A549 (cell line): Measurements from ENCODE around the gene NPBWR2. TPM values are rescaled to one million over a fixed set of nuclear protein-coding genes. Genes with fewer than 3 reads are reported as not detected.

Experiments
- ATAC-seq, 2 experiments: fragments of 200-7000 bp in 1 of 2; fragments of >200 bp in 1 of 2; cut with Nextera tagmentation in 1 of 2; cut with Tn5 transposase in 1 of 2; 3 replicates each; pipeline versions ENCODE4 v1.8.0 to v1.9.1; 2018 to 2020; ENCODE audit warnings: mild to moderate bottlenecking in 1 of 2, moderate library complexity in 1 of 2
- CTCF ChIA-PET: fragments of 300-600 bp; sonication (Branson Sonifier 250); formaldehyde crosslinking; extraction: SDS; loops from one replicate; lab custom pipeline; 2021; ENCODE audit warnings: antibody characterized with exemption, inconsistent platforms; lab: Yijun Ruan, JAX
- POLR2A ChIA-PET: fragments of 350-600 bp; formaldehyde crosslinking; extraction: SDS; loops from one replicate; lab custom pipeline; 2021; ENCODE audit warnings: antibody characterized with exemption, inconsistent platforms; lab: Yijun Ruan, JAX
- DNase-seq, 2 experiments: peaks; one replicate each; pipeline versions ENCODE4 v3.0.0 to v3.0.0-alpha.2; 2011 to 2016; ENCODE audit warnings: low read depth in 1 of 2, low spot score in 1 of 2
- FAIRE-seq: peaks from 2 replicates; lab custom pipeline; 2011; peaks lifted over from hg19 to GRCh38; lab: Jason Lieb, UNC
- H3K27ac ChIP-seq, 2 experiments: fragments of >200 bp; sonication (Bioruptor Twin); formaldehyde crosslinking; 3 replicates each; pipeline ENCODE4 v1.5.1; 2016 to 2017
- H3K4me1 ChIP-seq: fragments of >200 bp; sonication (Bioruptor Twin); formaldehyde crosslinking; 3 replicates; pipeline ENCODE4 v1.6.1; 2016
- H3K4me2 ChIP-seq: fragments of >200 bp; sonication (Bioruptor Twin); formaldehyde crosslinking; 3 replicates; pipeline ENCODE4 v1.6.1; 2016
- H3K4me3 ChIP-seq: fragments of >200 bp; sonication (Bioruptor Twin); formaldehyde crosslinking; 3 replicates; pipeline ENCODE4 v1.5.1; 2016
- H3K9me3 ChIP-seq: fragments of >200 bp; sonication (Bioruptor Twin); formaldehyde crosslinking; 3 replicates; pipeline ENCODE4 v1.6.1; 2016
- BHLHE40 ChIP-seq: IDR thresholded peaks from 2 replicates; pipeline ENCODE4 v1.6.1; 2012; ENCODE audit warnings: low read depth, low read length, inconsistent platforms
- CBX8 ChIP-seq: fragments of 200-600 bp; sonication (generic); IDR thresholded peaks from 2 replicates; pipeline ENCODE4 v1.6.1; 2016
- CEBPB ChIP-seq, 2 experiments: fragments of >200 bp in 1 of 2; sonication (Bioruptor Twin) in 1 of 2; formaldehyde crosslinking in 1 of 2; IDR thresholded peaks; 2 replicates each; pipeline ENCODE4 v1.6.1; 2012 to 2016
- CHD2 ChIP-seq: fragments of 150-350 bp; IDR thresholded peaks from 2 replicates; pipeline ENCODE4 v1.6.1; 2014; ENCODE audit warnings: low read length; ENCODE audit not compliant: partially characterized antibody
- CTCF ChIP-seq: fragments of >200 bp; sonication (Bioruptor Twin); formaldehyde crosslinking; IDR thresholded peaks from 3 replicates; pipeline ENCODE4 v1.5.1; 2016
- ELK1 ChIP-seq: fragments of 150-350 bp; IDR thresholded peaks from 2 replicates; pipeline ENCODE4 v1.6.1; 2014; ENCODE audit warnings: low read depth, mild to moderate bottlenecking, low read length
- EP300 ChIP-seq, 2 experiments: fragments of >200 bp; sonication (Bioruptor Twin); formaldehyde crosslinking; IDR thresholded peaks; 2 replicates in 1 of 2; 3 replicates in 1 of 2; pipeline ENCODE4 v1.6.1; 2016 to 2017
- ESRRA ChIP-seq: fragments of 150-350 bp; IDR thresholded peaks from 2 replicates; pipeline ENCODE4 v1.6.1; 2014; ENCODE audit warnings: mild to moderate bottlenecking, low read length, borderline replicate concordance
- GATA3 ChIP-seq: IDR thresholded peaks from 2 replicates; pipeline ENCODE4 v1.6.1; 2012; ENCODE audit warnings: borderline replicate concordance
- HES2 ChIP-seq: fragments of >200 bp; sonication (Bioruptor Twin); formaldehyde crosslinking; IDR thresholded peaks from 2 replicates; pipeline ENCODE4 v1.6.1; 2016
- HMGXB4 ChIP-seq: fragments of 250-450 bp; sonication (Bioruptor Pico); IDR thresholded peaks from 2 replicates; pipeline ENCODE4 v1.5.0; 2021; ENCODE audit warnings: mild to moderate bottlenecking, moderate library complexity, borderline replicate concordance
- HOXB13 ChIP-seq: fragments of 250-450 bp; sonication (Bioruptor Pico); IDR thresholded peaks from 2 replicates; pipeline ENCODE4 v1.5.0; 2020; ENCODE audit warnings: low read depth, mild to moderate bottlenecking, moderate library complexity
- JUNB ChIP-seq: fragments of >200 bp; sonication (Bioruptor Twin); formaldehyde crosslinking; IDR thresholded peaks from 2 replicates; pipeline ENCODE4 v1.6.1; 2016
- KDM1A ChIP-seq: fragments of 200-600 bp; sonication (generic); IDR thresholded peaks from 2 replicates; pipeline ENCODE4 v1.6.1; 2016; ENCODE audit warnings: low read depth, mild to moderate bottlenecking
- MAFK ChIP-seq: fragments of 450-650 bp; IDR thresholded peaks from 2 replicates; pipeline ENCODE4 v1.6.1; 2014; ENCODE audit not compliant: partially characterized antibody
- MAZ ChIP-seq: fragments of 150-350 bp; IDR thresholded peaks from 2 replicates; pipeline ENCODE4 v1.6.1; 2014; ENCODE audit warnings: antibody characterized with exemption, low read depth, low read length, borderline replicate concordance
- NR3C1 ChIP-seq: fragments of >200 bp; sonication (Bioruptor Twin); formaldehyde crosslinking; IDR thresholded peaks from 3 replicates; pipeline ENCODE4 v1.6.1; 2017
- PHF8 ChIP-seq: fragments of 200-600 bp; sonication (generic); IDR thresholded peaks from 2 replicates; pipeline ENCODE4 v1.6.1; 2016; ENCODE audit warnings: low read depth, mild to moderate bottlenecking, antibody characterized with exemption, moderate library complexity, borderline replicate concordance
- POLR2AphosphoS2 ChIP-seq: conservative IDR thresholded peaks from 2 replicates; pipeline ENCODE4 v1.6.1; 2012; ENCODE audit warnings: low read length, improper control_type of control experiment, inconsistent platforms
- RARB ChIP-seq: fragments of 250-450 bp; sonication (Bioruptor Pico); IDR thresholded peaks from 2 replicates; pipeline ENCODE4 v1.8.0; 2021; ENCODE audit warnings: mild to moderate bottlenecking, moderate library complexity
- RFX5 ChIP-seq: fragments of 450-650 bp; IDR thresholded peaks from 2 replicates; pipeline ENCODE4 v1.7.1; 2014; ENCODE audit warnings: antibody characterized with exemption, mild to moderate bottlenecking, moderate library complexity
- SMC3 ChIP-seq: fragments of >200 bp; sonication (Bioruptor Twin); formaldehyde crosslinking; IDR thresholded peaks from 3 replicates; pipeline ENCODE4 v1.6.1; 2018; ENCODE audit warnings: inconsistent platforms
- ZC3H11A ChIP-seq: fragments of 450-650 bp; IDR thresholded peaks from 2 replicates; pipeline ENCODE4 v1.6.1; 2014; ENCODE audit warnings: antibody characterized with exemption, mild to moderate bottlenecking
- WGBS: methylation state at CpG from one replicate; pipeline ENCODE4 v1.1.6; 2017; ENCODE audit errors: missing lambda C conversion rate; 5-methylcytosine and 5-hydroxymethylcytosine counted together
- polyA plus RNA-seq, 4 experiments: library from polyadenylated mRNA; depleted of rRNA in 3 of 4; stranded (reverse); fragments of >200 nt; fragmentation: RNase III in 1 of 4; extraction: RNeasy Plus Mini Kit Qiagen cat#74134 plus additional on column Dnase treatment in 1 of 4; gene quantifications; 2 replicates in 3 of 4; 3 replicates in 1 of 4; pipeline ENCODE4 v1.2.3, GENCODE V29; 2011 to 2017

Gene NPBWR2
- polyA plus RNA-seq, 2 of the 4 experiments (the other 2 are of a cell fraction), result not detected

- no peak for FAIRE-seq
- POLR2A ChIA-PET, result no interaction called here
- ATAC-seq, result no peak
- H3K4me3 ChIP-seq, result no peak overlapping the region
- no peak overlapping the region for H3K27ac ChIP-seq
- 85% methylated on average over 6 of the region's 6 CpGs for WGBS
- DNase-seq, result no peak
- H3K4me1 ChIP-seq, result no peaks in the 10 kb centered on the region
- H3K9me3 ChIP-seq, result no peaks in the 10 kb centered on the region
- no peak overlapping the region for H3K4me2 ChIP-seq
- TF ChIP-seq CTCF, result no peak
- TF ChIP-seq POLR2AphosphoS2, result no peak
- TF ChIP-seq CBX8, result no peak
- no peak for TF ChIP-seq NR3C1
- TF ChIP-seq HOXB13 (CRISPR knock-in tag), result no peak
- TF ChIP-seq RFX5, result no peak
- no peak for TF ChIP-seq ZC3H11A
- no peak for TF ChIP-seq BHLHE40
- no peak for TF ChIP-seq RARB (CRISPR knock-in tag)
- no peak for TF ChIP-seq SMC3
- CTCF ChIA-PET, result interaction anchor here (1.0 to 1.6 kb wide), 2 partner anchors 12 to 20 kb away, joined by 4 to 5 read pairs; partner anchors contain the start of gene LKAAEAR1
Measured at GRCh38 chr20:64096535-64096934, 10.8 kb downstream of the NPBWR2 start.

- H3K9me3 ChIP-seq, result no peaks in the 10 kb centered on the region
- WGBS, result 75% methylated on average over 11 of the region's 11 CpGs
- no peak overlapping the region for H3K4me3 ChIP-seq
- no peak for TF ChIP-seq EP300 (IDR thresholded peaks at IDR 0.05)
- no peak for TF ChIP-seq ESRRA
- no peak for TF ChIP-seq KDM1A
- no peak for TF ChIP-seq CHD2
- TF ChIP-seq HES2, result no peak
- TF ChIP-seq HMGXB4 (CRISPR knock-in tag), result no peak
- TF ChIP-seq ELK1, result no peak
- no peak for TF ChIP-seq CEBPB (IDR thresholded peaks at IDR 0.05)
- no peak for TF ChIP-seq JUNB
- TF ChIP-seq MAFK, result no peak
- no peak for TF ChIP-seq POLR2AphosphoS2
- no peak for TF ChIP-seq GATA3
- TF ChIP-seq PHF8, result no peak
- TF ChIP-seq MAZ, result no peak
- H3K4me1 ChIP-seq, result no peaks in the 10 kb centered on the region
- DNase-seq, result no peak
- no peak overlapping the region for H3K4me2 ChIP-seq
- no peak overlapping the region for H3K27ac ChIP-seq
- ATAC-seq, result no peak
- POLR2A ChIA-PET, result no interaction called here
- no peak for FAIRE-seq
- CTCF ChIA-PET, result interaction anchor here (0.9 to 1.6 kb wide), 3 partner anchors 12 to 21 kb away, joined by 4 to 5 read pairs (median 4); partner anchors contain the start of gene LKAAEAR1
Measured at GRCh38 chr20:64095927-64096326, 11.4 kb downstream of the NPBWR2 start.
